Suppressor macrophage treated with lipopolysaccharide for 1 hour (primary cell): ENCODE results near the gene MAGI2.
A peak's percentile ranks its signal among the peaks of the same experiment; 100 is the strongest.

Experiments used
- DNase-seq, 3 donors: peaks; one replicate each; pipeline ENCODE4 v3.0.0-alpha.2; 2020 to 2022

Gene MAGI2

GRCh38 chr7:79361214-79361613 lies 92.3 kb downstream of the MAGI2 start:
- DNase-seq: no peak

DNA sequence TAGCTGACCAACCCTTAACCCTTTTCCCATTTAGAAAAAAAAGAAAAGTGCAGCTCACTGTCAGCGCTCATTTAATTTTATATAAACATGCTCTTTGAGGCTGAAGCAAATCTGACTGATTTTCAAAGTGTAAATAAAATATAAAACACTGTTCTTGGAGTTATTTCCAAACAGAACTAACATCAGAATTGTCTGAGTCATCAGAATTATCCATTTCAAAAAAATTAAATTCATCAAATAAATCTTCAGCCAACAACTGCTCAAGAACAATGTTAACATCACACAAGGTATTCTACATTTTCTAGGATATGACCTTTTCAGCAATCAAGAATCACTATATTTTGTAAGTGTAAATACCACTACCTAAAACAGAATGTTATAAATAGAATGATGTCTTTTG lies 93.6 kb downstream of the MAGI2 start:
- no peak for DNase-seq

GRCh38 chr7:79357101-79357500 lies 96.4 kb downstream of the MAGI2 start:
- DNase-seq: no peak

DNA sequence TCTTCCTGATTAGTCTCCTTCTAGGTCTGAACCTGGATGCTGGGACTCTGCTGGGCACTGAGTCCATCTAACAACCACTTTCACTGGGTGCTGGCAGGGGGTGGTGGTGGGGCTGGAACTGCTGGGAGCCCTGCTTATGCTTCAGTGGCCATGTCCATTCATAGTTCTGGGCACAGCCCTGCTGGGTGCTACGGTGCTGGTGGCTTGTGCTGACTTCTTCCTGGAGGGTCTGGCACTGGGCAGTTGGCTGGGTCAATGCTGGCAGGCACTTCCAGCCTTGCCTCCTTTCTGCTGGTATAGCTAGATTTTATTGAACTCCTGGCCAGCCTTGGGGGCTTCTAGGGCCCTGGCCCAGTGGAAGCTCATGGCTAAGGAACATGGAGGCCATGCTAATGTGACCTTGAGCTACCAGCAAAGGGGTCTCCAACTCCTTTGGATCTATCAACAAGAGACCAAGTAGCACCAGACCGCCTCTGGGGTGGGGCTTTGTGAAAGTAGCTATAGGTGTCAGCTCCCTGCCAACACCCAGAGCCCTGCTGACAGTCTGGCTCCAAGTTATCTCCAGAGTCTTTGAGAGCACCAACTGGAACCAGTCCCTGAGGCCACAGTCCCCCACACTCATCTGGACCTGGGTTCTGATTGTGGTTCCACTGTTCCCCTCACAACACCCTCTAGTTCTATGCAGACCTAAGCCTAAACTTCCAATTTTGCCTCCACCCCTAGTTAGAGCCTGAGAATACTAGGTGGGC lies 99.6 kb downstream of the MAGI2 start:
- DNase-seq: no peak

GRCh38 chr7:79352323-79352722 lies 101.1 kb downstream of the MAGI2 start:
- no peak for DNase-seq

DNA sequence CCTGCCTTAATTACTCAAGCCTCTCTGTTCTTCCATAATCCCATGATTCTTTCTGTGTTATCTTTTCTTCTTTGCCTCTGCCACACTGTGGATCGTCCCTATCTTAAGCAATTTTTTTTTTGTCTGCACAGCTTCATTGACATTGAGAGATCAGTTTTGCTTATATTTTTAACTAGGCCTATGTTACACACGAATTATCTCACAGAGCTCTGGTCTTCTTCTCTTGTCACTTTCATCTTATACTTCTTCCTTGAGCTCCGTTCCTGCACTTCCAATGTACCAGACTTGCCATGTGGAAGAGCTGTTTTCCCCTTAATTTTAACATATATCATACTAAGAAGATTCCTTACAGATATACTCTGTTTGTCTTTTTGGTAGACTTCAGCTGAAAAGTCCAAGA lies 106.1 kb downstream of the MAGI2 start:
- DNase-seq: no peak

GRCh38 chr7:79341902-79342301 lies 111.6 kb downstream of the MAGI2 start:
- DNase-seq: no peak

GRCh38 chr7:79340212-79340611 lies 113.3 kb downstream of the MAGI2 start:
- DNase-seq: no peak

DNA sequence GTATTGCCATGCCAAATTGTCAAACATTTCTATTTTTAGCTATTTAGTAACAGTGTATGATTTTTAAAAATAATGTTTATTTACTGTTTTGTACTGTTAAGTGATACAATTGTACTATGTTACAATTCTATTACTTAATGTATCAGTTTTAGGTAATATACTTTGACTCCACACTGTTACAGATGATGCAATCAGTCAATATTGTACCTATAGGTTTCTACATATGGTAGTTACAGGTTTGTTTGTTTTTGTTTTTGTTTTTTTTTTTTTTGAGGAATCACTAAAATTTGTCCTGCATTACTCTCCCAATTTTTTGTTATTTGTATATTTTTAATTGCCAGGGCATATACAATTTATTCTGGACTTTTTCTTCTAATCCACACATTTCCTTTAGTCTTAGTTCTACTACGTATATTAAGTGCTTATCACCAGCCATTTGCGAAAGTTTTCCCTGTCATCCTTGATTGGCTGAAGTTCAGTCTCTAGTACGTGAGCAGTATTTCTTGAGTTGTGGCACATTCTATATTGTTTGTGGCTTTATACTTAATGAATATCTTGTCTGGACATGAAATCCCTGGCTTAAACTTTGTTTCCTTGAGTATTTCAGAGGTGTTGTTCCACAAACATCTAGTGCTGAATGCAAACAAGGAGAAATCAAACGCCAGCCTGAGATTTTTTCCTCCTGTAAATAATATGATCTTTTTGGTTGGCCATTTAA lies 114.1 kb downstream of the MAGI2 start:
- no peak for DNase-seq

- no peak for DNase-seq
These were observed 115.8 kb downstream of the MAGI2 start for GRCh38 chr7:79337717-79338116.

DNA sequence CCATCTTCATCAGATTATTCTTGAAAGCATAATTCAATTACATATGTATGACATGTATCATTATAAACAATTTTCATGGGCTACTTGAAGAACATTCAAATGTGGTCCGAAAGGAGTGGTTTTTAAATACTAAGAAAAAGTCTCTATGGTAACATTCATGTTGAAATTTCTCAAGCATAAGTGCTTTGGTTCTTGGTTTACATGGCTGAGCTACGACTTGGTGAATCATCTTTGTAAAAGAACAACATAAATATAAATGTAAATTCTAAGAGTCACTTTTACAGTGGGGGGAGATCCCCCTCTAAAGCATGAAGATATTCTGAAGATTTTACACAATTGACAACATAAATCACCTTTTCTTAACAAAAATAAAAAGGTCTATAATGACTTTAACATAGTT lies 118.6 kb downstream of the MAGI2 start:
- no peak for DNase-seq

- DNase-seq: no peak
These were observed 119.1 kb downstream of the MAGI2 start for GRCh38 chr7:79334334-79334733.

- DNase-seq: no peak
These were observed 121.4 kb downstream of the MAGI2 start for GRCh38 chr7:79332091-79332490.

DNA sequence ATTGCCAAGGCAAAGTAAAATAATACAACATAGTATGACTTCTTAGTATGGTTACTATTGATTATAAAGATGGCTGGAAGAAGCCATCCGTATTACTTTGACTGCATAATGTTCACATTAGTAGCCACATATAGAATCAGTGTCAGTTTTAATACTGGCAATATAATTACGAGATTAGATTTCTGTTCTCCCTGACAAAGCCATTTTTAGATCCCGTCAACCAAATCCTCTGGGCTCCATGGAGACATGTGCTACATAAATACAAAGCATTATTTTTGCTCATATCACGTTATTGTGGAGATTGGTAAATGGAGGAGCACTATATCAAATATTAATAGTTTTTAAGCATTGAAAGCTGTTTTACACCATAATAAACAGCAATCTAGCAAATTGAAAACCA lies 124.0 kb downstream of the MAGI2 start:
- no peak for DNase-seq

DNA sequence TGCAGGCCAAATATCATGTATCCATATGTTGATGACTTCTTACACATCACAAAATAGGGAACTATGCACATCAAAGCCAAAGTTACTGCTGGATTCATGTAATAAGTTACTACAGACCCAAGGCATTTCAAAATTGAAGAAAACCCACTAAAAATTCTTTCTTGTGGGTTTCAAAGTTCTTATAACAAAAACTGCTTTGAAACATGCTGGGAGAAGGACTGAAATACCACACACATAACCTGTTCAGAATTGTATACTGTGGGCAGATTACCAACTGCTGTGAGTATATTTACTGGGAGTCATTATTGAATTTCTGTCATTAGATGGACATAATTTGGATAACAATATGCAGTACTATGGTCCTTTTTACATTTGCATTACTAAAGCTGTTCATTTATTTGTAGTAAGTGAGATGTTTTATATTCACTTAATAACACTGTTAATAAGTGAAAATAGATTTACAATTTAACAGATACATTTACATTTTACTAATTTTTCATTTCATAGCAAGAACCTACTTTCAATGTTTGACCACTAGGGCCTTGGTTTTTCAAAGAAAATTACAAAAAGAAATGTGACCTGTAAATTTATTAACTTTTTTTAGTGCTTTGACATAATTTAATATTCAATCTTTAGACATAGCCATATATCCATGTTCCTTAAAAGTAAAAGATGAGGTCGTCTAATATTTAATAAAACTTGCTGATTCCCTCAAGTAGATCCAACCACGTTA lies 132.6 kb downstream of the MAGI2 start:
- no peak for DNase-seq

GRCh38 chr7:79319369-79319768 lies 134.1 kb downstream of the MAGI2 start:
- DNase-seq: peak in 2 of 3 donors; percentile 8 to 31

DNA sequence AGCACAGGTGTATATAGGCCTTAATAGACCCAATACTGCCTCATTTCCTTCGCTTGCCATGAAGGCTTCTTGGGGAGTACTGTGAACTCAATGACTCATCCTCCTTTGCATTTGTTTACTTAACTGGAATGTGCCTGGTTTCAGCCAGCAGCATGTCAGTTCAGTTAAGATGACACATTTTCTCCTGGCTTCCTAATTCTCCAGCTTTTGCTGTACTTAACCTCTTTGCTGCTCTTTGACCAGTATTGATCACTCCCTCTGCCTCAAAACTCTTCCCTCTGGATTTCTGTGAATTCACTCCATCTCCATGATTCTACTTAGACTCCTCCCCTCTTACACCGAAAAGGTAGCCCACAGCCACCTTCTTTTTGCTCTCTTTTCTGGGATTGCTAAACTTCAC lies 135.7 kb downstream of the MAGI2 start:
- DNase-seq: no peak

GRCh38 chr7:79312022-79312421 lies 141.4 kb downstream of the MAGI2 start:
- no peak for DNase-seq

DNA sequence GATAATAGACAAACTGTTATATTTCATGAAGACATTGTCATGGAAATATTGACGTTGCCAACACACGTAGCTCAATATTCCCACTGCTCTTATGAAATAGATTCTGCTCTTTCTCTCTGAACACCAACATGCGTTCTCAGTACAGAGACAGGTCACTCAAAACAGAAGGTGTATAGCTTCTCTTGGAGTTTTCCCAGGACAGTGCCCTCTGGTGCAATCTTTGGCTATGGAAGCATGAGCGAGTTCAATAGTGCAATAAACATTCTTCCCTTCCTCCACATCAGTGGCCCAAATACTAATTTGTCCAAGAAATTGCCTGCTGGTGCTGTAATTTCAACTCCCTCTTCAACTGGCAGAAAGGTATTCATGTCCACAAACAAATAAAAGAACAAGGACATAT lies 145.3 kb downstream of the MAGI2 start:
- DNase-seq: no peak

DNA sequence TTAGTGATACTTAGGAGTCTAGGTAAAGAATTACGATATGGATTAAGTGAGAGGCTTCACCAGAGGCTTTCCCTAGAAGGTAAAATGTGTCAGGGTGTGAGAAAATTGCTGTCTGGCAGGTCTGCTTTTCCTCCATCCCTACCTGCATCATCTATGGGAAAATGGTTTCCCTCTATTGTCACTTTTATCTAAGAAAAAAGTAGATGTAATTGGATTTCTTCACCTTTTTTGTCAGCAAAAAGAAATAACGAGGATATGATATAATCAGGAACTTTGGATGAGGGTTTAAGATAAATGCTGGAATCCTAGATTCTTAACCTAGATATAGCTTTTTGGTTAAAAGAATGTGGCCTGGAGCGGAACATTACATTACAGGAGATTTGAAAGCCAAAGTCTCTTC lies 146.1 kb downstream of the MAGI2 start:
- no peak for DNase-seq

DNA sequence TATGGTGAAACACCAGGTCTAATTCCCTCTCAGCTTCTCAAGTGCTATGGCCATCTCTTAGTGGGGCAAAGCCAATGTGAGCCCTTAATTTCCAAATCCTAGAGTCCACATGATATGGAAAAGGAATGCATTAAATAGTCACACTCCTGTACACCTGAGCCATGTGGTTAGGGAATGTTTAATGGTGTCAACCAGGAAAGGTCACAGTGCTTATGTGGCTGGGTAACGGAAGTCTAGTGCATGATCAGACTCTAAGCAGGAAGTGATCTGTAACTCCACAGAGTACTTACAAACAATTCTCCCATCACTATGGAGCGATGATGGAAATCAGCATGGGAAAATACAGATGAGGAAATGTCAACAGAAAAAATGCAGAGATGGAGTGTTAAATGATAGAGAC lies 148.8 kb downstream of the MAGI2 start:
- no peak for DNase-seq

GRCh38 chr7:79302293-79302692 lies 151.2 kb downstream of the MAGI2 start:
- no peak for DNase-seq

DNA sequence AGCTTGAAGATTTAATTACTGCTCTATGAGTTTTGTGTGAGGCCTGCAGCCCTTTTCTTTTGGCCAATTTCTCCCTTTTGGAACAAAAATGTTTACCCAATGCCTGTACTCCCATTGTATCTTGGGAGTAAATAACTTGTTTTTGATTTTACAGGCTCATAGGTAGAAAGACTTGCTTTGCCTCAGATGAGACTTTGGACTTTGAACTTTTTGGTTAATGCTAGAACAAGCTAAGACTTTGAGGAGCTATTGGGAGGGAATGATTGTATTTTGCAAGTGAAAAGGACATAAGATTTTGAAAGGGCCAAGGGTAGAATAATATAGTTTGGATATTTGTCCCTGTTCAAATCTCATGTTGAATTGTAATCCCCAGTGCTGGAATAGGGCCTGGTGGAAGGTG lies 152.0 kb downstream of the MAGI2 start:
- DNase-seq: no peak

GRCh38 chr7:79300573-79300972 lies 152.9 kb downstream of the MAGI2 start:
- DNase-seq: no peak
